GM19397 (cell line): ENCODE measurements around the gene POT1.
"Not testable (repeated sequence)": the region's sequence is repeated elsewhere in the genome, so short reads cannot be mapped to it uniquely, and the experiment has no call there.

ENCODE experiments used
- ATAC-seq: cut with Tn5 transposase; IDR thresholded peaks from one replicate; pipeline ENCODE4 v1.9.1; 2021; ENCODE audit warnings: mild to moderate bottlenecking, moderate library complexity; ENCODE audit not compliant: unreplicated experiment

The POT1 gene, protein sequence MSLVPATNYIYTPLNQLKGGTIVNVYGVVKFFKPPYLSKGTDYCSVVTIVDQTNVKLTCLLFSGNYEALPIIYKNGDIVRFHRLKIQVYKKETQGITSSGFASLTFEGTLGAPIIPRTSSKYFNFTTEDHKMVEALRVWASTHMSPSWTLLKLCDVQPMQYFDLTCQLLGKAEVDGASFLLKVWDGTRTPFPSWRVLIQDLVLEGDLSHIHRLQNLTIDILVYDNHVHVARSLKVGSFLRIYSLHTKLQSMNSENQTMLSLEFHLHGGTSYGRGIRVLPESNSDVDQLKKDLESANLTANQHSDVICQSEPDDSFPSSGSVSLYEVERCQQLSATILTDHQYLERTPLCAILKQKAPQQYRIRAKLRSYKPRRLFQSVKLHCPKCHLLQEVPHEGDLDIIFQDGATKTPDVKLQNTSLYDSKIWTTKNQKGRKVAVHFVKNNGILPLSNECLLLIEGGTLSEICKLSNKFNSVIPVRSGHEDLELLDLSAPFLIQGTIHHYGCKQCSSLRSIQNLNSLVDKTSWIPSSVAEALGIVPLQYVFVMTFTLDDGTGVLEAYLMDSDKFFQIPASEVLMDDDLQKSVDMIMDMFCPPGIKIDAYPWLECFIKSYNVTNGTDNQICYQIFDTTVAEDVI

DNA sequence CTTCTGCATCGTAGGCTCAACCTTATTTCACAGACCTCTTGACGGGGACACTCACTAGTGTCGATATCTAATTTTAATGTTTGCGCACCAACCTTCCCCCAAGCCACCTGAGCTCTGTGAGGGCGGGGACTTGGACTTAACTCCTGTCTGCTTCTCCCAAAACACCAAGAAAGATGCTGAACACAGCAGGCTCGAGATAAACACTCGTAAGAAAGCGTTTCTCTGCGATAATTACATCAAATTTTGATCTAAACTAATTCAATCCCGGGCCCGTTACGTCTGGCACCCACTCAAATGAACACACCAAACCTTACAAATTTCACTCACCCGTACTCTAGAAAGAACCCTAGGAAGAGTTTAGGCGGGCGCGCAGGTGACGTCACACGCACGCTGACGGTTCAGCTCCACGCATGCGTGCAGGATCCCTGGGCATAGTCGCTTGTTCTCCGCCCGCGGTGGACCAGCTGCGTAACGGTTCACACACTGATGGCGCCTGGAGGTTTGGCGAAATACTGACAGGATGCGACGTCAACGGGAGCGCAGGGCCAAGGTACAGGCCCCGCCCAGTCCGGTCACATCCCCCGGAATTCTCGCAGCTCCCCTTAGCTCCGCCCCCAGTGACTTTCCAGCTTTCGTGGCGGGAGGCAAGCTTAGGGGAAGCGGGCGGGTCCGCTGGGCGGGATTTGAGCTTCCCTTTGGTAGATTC, at the start of gene POT1:
TSS of gene POT1 (minus strand) at position 359 of the 706 bp plus-strand sequence. CDS start 32,652 bp downstream, outside the sequence.
- peak; percentile 100 for ATAC-seq

DNA sequence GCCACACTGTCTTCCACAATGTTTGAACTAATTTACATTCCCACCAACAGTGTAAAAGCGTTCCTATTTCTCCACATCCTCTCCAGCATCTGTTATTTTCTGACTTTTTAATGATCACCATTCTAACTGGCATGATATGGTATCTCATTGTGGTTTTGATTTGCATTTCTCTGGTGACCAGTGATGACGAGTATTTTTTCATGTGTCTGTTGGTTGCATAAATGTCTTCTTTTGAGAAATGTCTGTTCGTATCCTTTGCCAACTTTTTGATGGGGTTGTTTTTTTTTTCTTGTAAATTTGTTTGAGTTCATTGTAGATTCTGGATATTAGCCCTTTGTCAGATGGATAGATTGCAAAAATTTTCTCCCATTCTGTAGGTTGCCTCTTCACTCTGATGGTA, 45.5 kb upstream of the POT1 start:
- not testable (repeated sequence) for ATAC-seq

DNA sequence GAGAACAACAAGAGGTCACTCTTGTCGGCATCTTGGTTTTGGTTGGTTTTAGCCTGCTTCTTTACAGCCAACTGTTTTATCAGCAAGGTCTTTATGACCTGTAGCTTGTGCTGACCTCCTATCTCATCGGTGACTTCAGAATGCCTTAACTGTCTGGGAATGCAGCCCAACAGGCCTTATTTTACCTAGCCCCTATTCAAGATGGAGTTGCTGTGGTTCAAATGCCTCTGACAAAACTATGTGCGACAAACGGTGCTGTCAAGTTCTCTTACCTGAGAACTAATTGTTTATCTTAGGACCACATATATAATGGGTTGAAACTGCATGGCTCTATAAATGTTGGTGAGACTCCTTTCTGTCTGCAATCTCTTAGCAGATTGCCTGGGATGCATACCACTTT, 35.9 kb upstream of the POT1 start:
- ATAC-seq = no peak

DNA sequence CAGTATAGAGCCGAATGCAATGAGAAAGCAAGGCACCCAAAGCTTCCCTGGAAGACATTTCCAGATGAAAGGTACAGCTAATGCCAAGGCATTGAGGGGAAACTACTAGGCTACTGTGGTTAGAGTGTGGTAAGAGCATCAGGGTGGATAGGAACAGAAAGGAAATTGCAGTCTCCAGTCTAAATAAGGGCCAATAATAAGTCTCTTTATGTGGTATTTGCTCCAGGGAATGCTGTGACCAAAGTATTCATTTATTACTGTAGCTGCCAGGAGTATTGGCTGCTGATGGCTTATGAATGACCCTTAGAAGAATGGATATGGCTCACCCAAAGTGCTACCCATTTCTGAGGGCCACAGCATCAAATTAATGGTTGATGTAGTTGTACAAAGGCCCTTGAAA, 30.1 kb upstream of the POT1 start:
- no peak for ATAC-seq

DNA sequence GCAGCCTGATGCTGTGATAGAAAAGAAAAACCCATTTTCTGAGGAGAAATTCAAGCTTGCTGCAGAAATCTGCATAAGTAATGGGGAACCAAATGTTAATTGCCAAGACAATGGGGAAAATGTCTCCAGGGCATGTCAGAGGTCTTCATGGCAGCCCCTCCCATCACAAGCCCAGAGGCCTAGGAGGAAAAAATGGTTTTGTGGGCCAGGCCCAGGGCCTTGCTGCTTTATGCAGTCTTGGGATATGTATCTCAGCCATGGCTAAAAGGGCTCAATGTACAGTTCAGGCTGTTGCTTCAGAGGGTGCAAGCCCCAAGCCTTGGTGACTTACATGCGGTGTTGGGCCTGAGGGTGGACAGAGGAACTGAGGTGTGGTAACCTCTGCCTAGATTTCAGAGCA, 28.3 kb upstream of the POT1 start:
- ATAC-seq = not testable (repeated sequence)

DNA sequence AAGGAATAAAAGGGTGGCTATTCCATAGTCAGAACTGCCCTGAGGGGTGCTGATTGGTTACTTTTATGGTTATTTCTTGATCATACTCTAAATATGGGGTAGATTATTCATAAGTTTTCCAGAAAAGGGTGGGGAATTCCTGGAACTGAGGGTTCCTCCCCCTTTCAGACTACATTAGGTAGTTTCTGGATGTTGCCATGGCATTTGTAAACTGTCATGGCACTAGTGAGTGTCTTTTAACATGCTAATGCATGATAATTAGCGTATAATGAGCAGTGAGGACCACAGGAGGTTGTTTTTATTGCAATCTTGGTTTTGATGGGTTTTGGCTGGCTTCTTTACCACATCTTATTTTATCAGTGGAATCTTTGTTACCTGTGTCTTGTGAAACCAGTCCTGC, 26.5 kb upstream of the POT1 start:
- ATAC-seq = no peak

DNA sequence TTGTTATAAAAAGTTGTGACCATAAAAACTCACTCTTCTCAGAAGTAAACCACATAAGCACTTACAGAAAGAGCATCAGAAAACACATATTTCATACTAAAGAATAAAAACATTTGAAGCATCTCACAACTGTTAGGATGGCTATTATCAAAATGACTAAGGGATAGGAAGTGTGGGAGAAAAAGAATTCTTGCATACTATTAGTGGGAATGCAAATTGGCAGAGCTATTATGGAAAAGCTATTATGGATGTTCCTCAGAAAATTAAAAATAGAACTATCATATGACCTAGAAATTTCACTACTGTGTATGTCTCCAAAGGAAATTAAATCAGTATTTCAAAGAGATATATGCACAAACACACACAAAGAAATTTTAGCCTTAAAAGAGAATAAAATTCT, 25.2 kb upstream of the POT1 start:
- ATAC-seq = no peak

DNA sequence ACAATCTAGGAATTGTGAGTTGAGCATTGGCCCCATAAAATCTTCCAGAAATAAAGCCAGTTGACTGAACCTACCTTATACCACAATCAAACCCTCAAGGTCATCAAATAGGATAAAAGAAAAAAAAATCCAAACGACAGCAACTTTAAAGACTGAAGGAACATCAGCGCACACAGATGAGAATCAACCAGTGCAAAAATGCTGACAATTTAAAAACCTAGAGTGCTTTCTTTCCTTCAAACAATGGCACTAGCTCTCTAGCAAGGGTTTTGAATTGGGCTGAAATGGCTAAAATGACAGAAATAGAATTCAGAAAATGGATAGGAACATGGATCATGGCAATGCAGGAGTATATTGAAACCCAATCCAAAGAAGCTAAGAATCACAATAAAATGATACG, 16.1 kb upstream of the POT1 start:
- no peak for ATAC-seq

DNA sequence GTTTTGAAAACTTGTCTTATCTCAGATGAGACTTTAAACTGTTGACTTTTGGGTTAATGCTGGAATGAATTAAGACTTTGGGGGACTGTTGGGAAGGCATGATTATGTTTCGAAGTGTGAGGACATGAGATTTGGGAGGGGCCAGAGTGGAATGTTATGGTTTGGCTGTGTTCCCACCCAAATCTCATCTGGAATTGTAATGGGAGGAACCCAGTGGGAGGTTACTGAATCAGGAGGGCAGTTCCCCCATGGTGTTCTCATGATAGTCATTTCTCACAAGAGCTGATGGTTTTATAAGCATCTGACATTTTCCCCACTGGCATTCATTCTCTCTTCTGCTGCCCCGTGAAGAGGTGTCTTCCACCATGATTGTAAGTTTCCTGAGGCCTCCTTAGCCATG, 13.8 kb upstream of the POT1 start:
- ATAC-seq = no peak

DNA sequence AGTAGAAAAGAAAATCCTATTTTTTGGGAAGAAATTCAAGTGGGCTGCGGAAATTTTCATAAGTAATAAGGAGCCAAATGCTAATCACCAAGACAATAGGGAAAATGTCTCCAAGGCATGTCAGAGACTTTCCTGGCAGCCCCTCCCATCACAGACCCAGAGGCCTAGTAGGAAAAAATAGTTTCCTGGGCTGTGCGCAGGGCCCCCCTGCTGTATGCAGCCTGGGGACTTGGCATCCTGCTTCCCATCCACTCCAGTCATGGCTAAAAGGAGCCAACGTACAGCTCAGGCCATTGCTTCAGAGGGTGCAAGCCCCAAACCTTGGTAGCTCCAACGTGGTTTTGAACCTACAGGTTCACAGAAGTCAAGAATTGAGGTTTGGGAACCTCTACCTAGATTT, 12.8 kb upstream of the POT1 start:
- ATAC-seq = no peak

DNA sequence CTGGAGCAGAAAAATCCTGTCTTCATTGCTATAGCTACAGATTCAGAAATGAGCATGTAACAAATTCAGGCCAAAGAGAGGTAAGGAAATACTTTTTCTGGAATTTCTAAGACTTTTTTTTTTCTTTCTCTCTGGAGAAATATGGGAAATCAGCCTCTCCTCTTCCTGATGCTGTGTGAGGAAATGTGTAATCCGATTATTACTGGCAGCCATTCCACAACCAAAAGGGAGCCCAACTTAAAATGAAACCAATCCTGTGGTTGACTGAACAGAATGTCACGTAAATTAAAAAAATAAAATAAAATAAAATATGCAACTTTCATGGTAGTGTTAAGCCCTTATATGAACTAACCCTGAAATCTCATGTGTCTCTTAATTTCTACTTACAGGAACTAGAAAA, 10.7 kb upstream of the POT1 start:
- no peak for ATAC-seq

DNA sequence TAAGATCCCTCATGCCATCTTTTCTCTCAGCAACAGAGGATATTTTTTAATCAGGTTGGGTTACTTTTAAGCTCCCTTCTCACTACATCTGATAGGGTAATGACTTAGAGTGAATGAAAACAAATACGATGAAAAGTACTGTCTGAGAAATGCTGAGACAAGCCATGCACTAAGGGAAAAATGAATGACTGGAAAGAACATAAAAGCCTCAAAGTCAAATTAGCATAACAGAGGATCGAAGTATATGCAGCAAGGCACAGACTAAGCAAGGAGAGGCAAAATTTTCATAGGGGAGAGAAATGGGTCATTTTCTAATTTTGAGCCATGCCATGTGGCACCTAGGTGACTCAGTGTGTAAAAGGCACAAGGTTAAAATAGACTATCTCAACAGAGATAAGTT, 8.5 kb upstream of the POT1 start:
- ATAC-seq = no peak

DNA sequence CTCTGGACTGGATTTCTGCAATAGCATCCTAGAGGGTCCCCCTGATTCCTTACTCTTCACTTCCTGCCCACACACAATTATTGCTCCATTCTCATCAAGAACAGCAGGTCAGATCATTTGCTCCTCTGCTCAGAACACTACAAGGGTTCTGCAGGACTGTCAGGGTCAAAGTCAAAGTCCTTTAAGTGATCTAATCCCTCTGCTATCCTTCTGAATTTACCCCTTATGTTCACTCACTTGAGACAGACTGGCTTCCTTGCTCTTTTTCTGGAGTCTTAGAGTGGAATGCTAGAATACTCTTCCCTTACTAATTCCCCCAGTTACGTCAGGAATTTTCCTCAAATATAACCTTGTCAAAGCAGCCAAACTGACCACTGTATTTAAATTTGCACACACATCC, 7.5 kb upstream of the POT1 start:
- no peak for ATAC-seq

DNA sequence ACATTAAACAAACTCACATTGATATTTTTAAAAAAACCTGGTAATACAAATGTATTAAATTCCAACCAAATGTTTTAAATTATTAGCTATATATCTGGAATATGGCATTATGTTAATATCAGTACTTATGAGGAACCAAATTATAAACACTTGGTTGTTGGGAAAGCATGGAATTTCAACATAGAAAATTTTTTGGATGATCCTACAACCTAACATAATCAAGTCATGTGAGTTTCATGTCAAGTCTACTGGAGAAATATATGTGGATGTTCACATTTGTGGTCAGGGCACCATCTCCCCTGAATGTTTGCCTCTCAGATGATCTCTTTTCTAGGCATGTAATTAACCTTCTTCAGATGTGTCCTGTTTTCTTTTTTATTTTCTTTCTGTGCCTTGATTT, 5.2 kb upstream of the POT1 start:
- ATAC-seq = no peak

DNA sequence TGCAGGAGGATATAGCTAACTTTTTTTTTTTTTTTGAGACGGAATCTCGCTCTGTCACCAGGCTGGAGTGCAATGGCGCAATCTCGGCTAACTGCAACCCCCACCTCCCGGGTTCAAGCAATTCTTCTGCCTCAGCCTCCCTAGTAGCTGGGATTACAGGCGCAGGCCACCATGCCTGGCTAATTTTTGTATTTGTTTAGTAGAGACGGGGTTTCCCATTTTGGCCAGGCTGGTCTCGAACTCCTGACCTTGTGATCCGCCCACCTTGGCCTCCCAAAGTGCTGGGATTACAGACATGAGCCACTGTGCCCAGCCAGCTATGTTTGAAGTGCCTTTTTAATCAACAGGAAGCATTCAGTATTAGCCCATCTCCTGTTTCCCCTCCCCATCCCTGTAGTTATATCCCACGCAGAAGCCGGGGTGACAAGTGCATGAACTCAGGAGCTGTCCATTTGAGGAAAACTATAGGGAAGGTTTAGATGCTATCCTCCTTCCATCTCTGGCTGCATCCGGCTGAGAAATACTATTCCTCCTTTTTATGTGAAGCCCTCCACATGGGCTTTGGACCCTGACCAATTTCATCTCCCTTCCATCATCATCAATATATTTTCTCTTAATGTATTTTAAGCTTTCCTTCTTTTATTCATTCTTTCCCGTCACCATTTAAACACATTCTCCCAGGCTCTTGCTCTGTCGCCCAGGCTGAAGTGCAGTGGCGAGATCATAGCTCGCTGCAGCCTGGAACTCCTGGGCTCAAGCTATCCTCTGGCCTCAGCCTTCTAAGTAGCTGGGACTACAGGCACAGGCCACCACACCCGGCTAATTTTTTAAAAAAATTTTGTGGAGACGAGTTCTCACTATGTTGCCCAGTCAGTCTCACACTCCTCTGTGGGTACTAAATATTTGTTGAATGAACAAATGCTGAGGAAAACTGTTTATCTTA, 1.3 kb upstream of the POT1 start:
- ATAC-seq = no peak

DNA sequence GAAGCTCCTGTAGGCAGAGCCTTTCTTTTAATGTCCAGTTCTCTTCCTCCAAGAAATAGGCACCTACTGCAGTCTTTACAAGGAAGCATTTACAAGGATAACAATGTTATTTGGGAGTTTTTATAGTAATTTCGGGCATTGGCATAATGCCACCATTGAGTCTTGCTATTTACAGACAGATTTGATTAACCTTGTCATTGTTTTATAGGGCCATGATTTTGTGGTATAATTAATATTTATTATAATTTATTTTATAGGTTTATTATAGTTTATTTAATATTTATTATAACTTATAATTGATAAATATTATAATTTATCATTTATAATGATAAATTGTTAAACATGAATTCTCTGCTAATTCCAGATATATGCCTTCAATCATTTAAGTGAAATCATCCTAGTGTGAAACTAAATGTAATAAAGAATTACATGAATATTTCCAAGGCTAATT, 573 bp upstream of the POT1 start:
- ATAC-seq = no peak

DNA sequence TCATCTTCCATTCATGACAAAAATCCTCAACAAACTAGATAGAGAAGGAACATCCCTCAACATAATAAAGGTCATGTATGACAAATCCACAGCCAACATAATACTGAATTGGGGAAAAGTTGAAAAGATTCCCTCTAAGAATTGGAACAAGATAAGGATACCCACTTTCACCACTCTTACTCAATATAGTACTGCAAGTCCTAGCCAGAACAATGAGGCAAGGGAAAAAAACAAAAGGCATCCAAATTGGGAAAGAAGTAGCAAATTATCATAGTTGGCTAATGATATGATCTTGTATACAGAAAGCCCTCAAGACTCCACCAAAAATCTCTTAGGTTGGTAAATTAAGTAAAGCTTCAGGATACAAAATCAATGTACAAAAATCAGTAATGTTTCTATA, 4.7 kb downstream of the POT1 start:
- no peak for ATAC-seq

DNA sequence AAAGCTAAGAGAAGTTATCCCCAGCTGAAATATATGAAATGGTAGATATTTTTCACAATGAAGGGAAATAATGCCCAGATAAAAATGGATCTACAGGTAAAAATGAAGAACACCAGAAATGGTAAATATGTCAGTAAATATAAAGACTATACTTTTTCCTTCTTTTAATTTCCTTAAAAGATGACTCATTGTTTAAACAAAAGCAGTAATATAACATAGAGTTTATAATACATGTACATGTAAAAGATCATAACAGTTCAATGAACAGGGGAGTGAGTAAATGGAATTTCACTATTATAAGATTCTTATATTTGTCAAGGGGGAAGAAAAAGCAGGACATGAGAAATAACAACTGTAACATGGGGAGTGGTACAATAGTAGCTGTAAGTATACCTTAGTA, 7.4 kb downstream of the POT1 start:
- ATAC-seq = no peak

DNA sequence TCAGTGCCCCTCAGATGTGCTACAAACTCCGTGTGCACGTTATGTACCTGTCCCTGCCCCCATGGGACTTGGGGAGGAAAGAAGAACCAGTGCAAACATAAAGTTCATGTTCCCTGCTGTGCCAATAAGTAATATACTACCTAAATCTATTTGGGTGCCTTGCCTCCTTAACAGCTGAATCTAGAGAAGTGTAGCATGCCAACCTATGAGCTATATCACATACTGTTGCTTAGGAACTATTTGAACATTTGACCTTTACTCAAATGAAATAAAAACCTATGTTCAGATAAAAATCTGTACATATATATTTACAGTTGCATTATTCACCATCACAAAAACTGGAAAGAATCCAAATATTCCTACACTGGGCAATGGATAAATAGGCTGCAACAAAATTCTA, 9.8 kb downstream of the POT1 start:
- no peak for ATAC-seq

DNA sequence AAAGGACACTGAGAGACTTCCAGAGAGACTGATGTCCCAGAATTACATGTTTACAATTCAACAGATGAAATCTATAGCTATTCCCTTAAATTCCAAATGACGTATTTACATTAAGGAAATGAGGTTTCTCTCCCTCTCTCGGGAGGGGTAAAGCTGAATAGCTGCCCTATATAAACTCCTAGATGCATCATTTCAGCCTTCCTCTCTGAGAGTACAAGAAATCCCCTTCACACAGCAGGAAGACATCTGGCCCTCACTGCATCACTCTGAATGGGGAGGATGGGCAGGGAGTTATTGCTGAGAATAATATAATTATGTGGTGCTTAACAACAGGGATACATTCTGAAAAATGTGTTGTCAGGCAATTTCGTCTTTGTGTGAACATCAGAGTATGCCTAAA, 11.0 kb downstream of the POT1 start:
- ATAC-seq = peak; percentile 72

DNA sequence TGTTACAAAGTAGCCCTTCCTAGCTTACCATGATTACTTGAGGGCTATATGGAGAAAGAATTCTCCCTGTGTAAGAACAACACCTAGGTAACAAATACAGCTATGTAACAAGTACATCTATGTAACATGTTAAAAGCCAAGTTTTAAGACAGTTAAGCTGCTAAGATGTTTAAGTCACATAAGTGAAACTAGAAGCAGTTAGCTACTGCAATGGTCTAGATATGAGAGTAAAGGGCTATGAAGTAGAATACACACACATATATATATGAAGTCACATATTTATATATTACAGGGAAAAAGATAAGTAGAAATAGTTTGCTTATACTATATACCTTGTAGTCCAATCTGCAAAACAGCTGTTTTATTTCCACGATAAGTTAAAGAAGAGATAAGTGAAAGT, 14.4 kb downstream of the POT1 start:
- ATAC-seq = no peak
